Body of pancreas (tissue), 4 donors: Measurements from ENCODE around the gene RCE1. TPM values are rescaled to one million over a fixed set of nuclear protein-coding genes. Genes with fewer than 3 reads are reported as not detected.

Source experiments
- ATAC-seq: fragments of 150-250 bp; one replicate; pipeline ENCODE4 v1.9.1; 2016
- DNase-seq, 4 donors: peaks; one replicate each; pipeline ENCODE4 v3.0.0-alpha.2; 2019
- H3K27ac ChIP-seq, 4 donors: fragments of 200-600 bp; sonication (generic); 1 replicate in 3 of 4; 2 replicates in 1 of 4; pipeline versions ENCODE4 v1.5.1 to v1.6.1; 2016 to 2019; ENCODE audit warnings: mild to moderate bottlenecking in 1 of 4, mixed read lengths in 1 of 4, moderate library complexity in 1 of 4
- H3K27me3 ChIP-seq, 2 donors: fragments of 200-600 bp; sonication (generic); one replicate each; pipeline ENCODE4 v1.6.0; 2016; ENCODE audit warnings: mild to moderate bottlenecking in 1 of 2
- H3K36me3 ChIP-seq, 2 donors: fragments of 200-600 bp; sonication (generic); replicated peaks in 1 of 2; 2 replicates each; pipeline ENCODE4 v1.5.1; 2016; ENCODE audit warnings: low read depth in 2 of 2; ENCODE audit not compliant: insufficient read depth in 1 of 2
- H3K4me1 ChIP-seq: fragments of 200-600 bp; sonication (generic); one replicate; pipeline ENCODE4 v1.6.0; 2016
- H3K4me3 ChIP-seq, 2 donors: fragments of 200-600 bp; sonication (generic); 1 replicate in 1 of 2; 2 replicates in 1 of 2; pipeline ENCODE4 v1.5.1; 2016 to 2019
- H3K9me3 ChIP-seq, 3 donors: fragments of 200-600 bp; sonication (generic); 1 replicate in 2 of 3; 2 replicates in 1 of 3; pipeline ENCODE4 v1.5.1; 2016
- CTCF ChIP-seq, 7 experiments: fragments of 450-650 bp in 4 of 7; fragments of 200-600 bp in 3 of 7; sonication (generic) in 3 of 7; IDR thresholded peaks; one replicate each; pipeline ENCODE4 v1.5.1; 2016 to 2019; ENCODE audit warnings: antibody characterized with exemption in 7 of 7
- POLR2A ChIP-seq, 3 donors: fragments of 450-650 bp; IDR thresholded peaks; one replicate each; pipeline ENCODE4 v1.6.1; 2016; ENCODE audit warnings: antibody characterized with exemption in 3 of 3, mild to moderate bottlenecking in 2 of 3
- WGBS, 2 donors: methylation state at CpG; one replicate each; pipeline ENCODE4 v1.1.5; 2017; 5-methylcytosine and 5-hydroxymethylcytosine counted together
- intact Hi-C: fragments of 100-400 bp; cut with DNase I; formaldehyde crosslinking; loops from one replicate; pipeline ENCODE4 v1.15.1; 2023
- total RNA-seq, 2 donors: library from RNA; depleted of rRNA; stranded (reverse); fragments of >200 nt; gene quantifications; one replicate each; pipeline ENCODE4 v1.1.0, GENCODE V29; 2016

RCE1 gene
- total RNA-seq, 2 donors from 2014 or later, result 14.3 to 18.8 TPM

DNA sequence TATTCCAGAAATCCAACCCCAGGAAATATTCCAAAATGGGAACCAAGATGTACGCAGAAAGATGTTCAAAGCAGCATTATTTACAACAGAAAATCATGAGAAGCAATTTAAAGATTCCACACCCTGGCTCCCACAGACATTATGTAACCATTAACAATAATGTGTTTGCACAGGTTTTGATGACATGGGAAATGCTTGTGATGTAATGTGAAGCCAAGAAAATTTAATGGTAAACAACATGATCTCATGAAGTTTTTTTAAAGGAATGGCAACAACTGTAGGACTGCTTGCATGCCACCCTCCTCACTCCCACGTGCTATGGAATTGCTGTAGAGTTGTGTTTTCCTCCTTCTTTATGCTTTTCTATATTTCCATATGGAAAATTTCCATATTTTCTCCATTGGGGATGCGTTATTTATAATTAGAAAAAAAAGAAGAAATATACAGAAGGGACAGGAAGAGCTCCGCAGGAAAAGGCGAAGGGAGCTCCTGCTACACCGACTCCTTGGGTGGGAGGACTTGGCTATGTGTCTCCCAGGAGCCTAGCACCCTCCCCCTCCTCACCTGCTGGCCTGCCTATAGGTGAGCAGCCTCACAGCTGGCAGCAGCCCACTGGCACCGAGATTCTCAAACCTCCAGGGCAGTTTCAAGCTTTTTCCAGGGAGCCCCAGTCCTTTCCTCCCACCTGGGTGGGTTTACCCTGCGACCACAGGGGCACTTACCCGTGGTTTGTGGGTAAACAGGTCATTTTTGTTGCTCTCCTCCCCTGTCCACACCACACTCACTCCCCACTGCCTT lies 34.5 kb downstream of the RCE1 start:
- DNase-seq (no peak), ATAC-seq (no peak)
- Histone ChIP-seq H3K27ac (no peak overlapping the region), H3K9me3 (no peaks in the 10 kb centered on the region), H3K4me3 (no peak overlapping the region), H3K4me1 (peaks cover 13% of the 10 kb centered on the region), H3K36me3 (no peaks in the 10 kb centered on the region), H3K27me3 (no peaks in the 10 kb centered on the region)
- TF ChIP-seq POLR2A (IDR thresholded peaks at IDR 0.05), result no peak
- TF ChIP-seq CTCF (IDR thresholded peaks at IDR 0.05), result no peak
- intact Hi-C loops, result no loop called here
- WGBS, 2 donors, result 79 to 85% methylated on average over 9 of the region's 9 CpGs

DNA sequence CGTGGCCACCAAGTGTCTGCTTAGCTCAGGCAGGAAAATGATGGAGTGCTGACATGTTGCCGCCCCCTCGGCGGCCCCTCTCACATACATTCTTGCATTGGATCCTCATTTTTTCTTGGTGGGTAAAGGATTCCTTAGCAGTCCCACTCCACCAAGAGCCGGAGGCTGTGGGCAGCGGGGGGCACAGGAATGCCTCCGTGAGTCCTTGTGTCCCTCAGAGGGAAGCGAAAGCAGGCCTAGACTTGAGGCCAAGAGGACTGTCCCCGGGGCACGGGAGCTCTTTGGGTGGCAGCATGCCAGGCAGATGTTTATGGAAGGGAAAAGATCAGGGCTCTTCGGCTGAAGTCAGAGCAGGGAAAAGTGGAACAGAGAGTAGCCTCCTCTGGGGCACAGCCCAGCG lies 35.2 kb downstream of the RCE1 start:
- Histone ChIP-seq H3K4me1 (peaks cover 16% of the 10 kb centered on the region), H3K27me3 (no peaks in the 10 kb centered on the region), H3K9me3 (no peaks in the 10 kb centered on the region), H3K36me3 (no peaks in the 10 kb centered on the region), H3K4me3 (no peak overlapping the region), H3K27ac (no peak overlapping the region)
- DNase-seq (no peak), ATAC-seq (no peak)
- intact Hi-C loops, result no loop called here
- no peak for TF ChIP-seq CTCF (IDR thresholded peaks at IDR 0.05)
- TF ChIP-seq POLR2A (IDR thresholded peaks at IDR 0.05), result no peak
- 82% methylated on average over 12 of the region's 12 CpGs for WGBS, 2 donors

GRCh38 chr11:66879000-66879399 lies 35.8 kb downstream of the RCE1 start:
- no peak overlapping the region for H3K4me3 ChIP-seq
- H3K36me3 ChIP-seq, result no peaks in the 10 kb centered on the region
- DNase-seq (no peak), ATAC-seq (no peak)
- intact Hi-C loops, result no loop called here
- no peak for TF ChIP-seq CTCF (IDR thresholded peaks at IDR 0.05)
- no peak for TF ChIP-seq POLR2A (IDR thresholded peaks at IDR 0.05)
- peaks cover 16% of the 10 kb centered on the region for H3K4me1 ChIP-seq
- H3K27me3 ChIP-seq, result no peaks in the 10 kb centered on the region
- no peaks in the 10 kb centered on the region for H3K9me3 ChIP-seq
- WGBS, 2 donors, result 87 to 88% methylated on average over 5 to 7 of the region's 7 CpGs
- H3K27ac ChIP-seq, result no peak overlapping the region

- H3K4me1 ChIP-seq, result peaks cover 16% of the 10 kb centered on the region
- 93 to 94% methylated on average over 5 to 9 of the region's 9 CpGs for WGBS, 2 donors
- no peaks in the 10 kb centered on the region for H3K9me3 ChIP-seq
- ATAC-seq, result no peak
- intact Hi-C loops, result no loop called here
- no peak overlapping the region for H3K27ac ChIP-seq
- H3K36me3 ChIP-seq, result no peaks in the 10 kb centered on the region
- H3K4me3 ChIP-seq, result no peak overlapping the region
- TF ChIP-seq CTCF (IDR thresholded peaks at IDR 0.05) (no peak), POLR2A (IDR thresholded peaks at IDR 0.05) (no peak)
- H3K27me3 ChIP-seq, result no peaks in the 10 kb centered on the region
- DNase-seq, result no peak
Measured at GRCh38 chr11:66879583-66879982, 36.3 kb downstream of the RCE1 start.

- H3K9me3 ChIP-seq, result no peaks in the 10 kb centered on the region
- no peak overlapping the region for H3K4me3 ChIP-seq
- no peaks in the 10 kb centered on the region for H3K36me3 ChIP-seq
- WGBS, 2 donors, result 91% methylated on average over 5 to 8 of the region's 8 CpGs
- ATAC-seq, result no peak
- intact Hi-C loops, result no loop called here
- no peak for DNase-seq
- H3K27me3 ChIP-seq, result no peaks in the 10 kb centered on the region
- TF ChIP-seq POLR2A (IDR thresholded peaks at IDR 0.05) (no peak), CTCF (IDR thresholded peaks at IDR 0.05) (no peak)
- peaks cover 16% of the 10 kb centered on the region for H3K4me1 ChIP-seq
- H3K27ac ChIP-seq, result no peak overlapping the region
Measured at GRCh38 chr11:66879999-66880398, 36.8 kb downstream of the RCE1 start.
